ENCODE results near the gene SMTNL2. TPM values are rescaled to one million over a fixed set of nuclear protein-coding genes. Genes with fewer than 3 reads are reported as not detected.

The SMTNL2 gene
- total RNA-seq, 1 donor from 2014 or later: 0.32 TPM

DNA sequence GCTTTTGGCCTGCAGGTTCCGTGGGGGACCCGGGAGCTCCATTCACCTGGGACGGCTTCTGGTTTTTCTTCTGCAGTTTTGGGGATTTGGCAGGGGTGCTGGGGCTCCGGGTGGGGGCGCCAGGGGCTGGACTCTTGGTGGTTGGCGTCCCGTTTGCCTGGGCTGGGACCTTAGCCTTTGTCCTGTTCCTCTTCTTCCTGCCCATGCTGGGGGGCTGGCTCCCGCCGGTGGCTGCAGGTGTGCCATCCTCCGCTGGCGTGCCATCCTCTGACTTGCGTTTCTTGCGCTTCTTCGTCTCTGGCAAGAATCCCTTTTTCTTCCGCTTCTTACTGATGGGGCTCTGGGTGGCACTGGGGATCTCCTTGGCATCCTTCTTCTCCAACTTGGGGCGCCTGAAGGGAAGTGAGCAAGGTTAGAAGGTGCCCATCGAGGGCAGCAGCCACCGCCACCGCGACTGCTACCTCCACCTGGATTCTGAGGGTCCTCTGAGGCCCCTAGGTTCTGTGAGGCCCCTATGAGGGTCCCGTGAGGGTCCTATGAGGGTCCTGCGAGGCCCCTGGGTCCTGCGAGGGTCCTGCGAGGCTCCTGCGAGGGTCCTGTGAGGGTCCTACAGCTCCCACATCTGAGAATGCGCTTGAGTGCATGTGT is 44.6 kb upstream of the SMTNL2 start:
- peaks cover 13% of the 10 kb centered on the region for H3K36me3 Mint-ChIP-seq (ENCODE audit: low read depth)
- no peaks in the 10 kb centered on the region for H3K9me3 Mint-ChIP-seq (ENCODE audit: low read depth)
- DNase-seq (ENCODE audit: low spot score): no peak
- H3K4me1 Mint-ChIP-seq (ENCODE audit: low read depth): no peaks in the 10 kb centered on the region
- TF ChIP-seq, protein P1, sequence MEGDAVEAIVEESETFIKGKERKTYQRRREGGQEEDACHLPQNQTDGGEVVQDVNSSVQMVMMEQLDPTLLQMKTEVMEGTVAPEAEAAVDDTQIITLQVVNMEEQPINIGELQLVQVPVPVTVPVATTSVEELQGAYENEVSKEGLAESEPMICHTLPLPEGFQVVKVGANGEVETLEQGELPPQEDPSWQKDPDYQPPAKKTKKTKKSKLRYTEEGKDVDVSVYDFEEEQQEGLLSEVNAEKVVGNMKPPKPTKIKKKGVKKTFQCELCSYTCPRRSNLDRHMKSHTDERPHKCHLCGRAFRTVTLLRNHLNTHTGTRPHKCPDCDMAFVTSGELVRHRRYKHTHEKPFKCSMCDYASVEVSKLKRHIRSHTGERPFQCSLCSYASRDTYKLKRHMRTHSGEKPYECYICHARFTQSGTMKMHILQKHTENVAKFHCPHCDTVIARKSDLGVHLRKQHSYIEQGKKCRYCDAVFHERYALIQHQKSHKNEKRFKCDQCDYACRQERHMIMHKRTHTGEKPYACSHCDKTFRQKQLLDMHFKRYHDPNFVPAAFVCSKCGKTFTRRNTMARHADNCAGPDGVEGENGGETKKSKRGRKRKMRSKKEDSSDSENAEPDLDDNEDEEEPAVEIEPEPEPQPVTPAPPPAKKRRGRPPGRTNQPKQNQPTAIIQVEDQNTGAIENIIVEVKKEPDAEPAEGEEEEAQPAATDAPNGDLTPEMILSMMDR (IDR thresholded peaks at IDR 0.05): no peak
- no peaks in the 10 kb centered on the region for H3K27me3 Mint-ChIP-seq (ENCODE audit: low read depth)
- H3K27ac Mint-ChIP-seq (ENCODE audit: unreplicated experiment): no peak overlapping the region
- H3K4me3 Mint-ChIP-seq (ENCODE audit: unreplicated experiment): no peak overlapping the region

DNA sequence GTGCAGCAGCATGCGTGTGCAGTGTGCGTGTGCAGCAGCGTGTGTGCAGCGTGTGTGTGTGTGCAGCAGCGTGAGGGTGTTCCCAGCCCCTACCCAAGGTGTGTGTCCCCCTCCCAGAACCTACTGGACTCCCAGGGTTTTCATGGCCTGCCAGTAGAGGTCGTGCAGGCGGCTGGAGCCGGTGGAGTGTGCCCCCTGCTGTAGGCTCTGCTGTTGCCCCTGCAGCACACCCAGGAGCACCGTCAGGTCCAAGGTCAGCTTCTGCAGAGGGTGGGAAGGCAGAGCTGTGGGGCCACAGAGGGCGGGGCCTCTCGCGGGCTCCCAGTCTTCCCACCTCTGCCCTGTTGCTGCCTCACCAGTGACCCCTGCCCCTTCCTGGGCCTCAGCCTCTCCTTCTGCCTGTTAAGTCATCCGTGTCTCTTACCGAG is 44.1 kb upstream of the SMTNL2 start:
- H3K4me3 Mint-ChIP-seq (ENCODE audit: unreplicated experiment): no peak overlapping the region
- H3K4me1 Mint-ChIP-seq (ENCODE audit: low read depth): no peaks in the 10 kb centered on the region
- DNase-seq (ENCODE audit: low spot score): no peak
- TF ChIP-seq, protein P1 (IDR thresholded peaks at IDR 0.05): peak; percentile 14
- H3K36me3 Mint-ChIP-seq (ENCODE audit: low read depth): peaks cover 13% of the 10 kb centered on the region
- H3K27ac Mint-ChIP-seq (ENCODE audit: unreplicated experiment): no peak overlapping the region
- no peaks in the 10 kb centered on the region for H3K27me3 Mint-ChIP-seq (ENCODE audit: low read depth)
- H3K9me3 Mint-ChIP-seq (ENCODE audit: low read depth): no peaks in the 10 kb centered on the region

DNA sequence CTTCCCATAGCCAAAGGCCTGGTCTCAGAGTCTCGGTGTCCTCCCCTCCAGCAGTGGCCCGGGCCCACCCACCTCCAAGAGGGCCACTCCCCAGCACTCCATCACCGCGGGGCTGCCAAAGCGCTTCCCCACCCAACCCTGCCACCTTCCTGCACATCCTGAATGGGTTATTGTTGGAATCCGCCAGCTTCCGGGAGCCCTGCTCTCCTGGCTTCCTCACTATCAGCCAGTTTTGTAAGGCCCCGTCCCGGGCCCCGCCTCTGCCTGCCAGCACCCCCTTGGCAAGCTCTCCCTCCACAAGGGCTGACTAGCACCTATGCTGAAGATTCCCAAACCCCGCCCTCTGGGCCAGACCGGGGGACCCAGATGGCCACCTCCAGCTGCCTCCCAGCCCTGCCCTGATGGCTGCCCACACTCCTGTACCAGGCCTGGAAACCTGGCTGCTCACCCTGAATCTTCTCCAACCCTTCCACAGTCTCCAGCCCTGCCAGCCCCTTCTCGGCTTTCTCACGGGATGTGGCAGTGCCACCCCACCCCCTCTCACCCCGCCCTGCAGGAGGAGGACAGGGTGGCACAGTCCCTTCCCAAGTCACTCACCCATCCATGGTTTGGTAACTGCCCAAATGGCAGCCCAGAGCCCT is 43.5 kb upstream of the SMTNL2 start:
- no peaks in the 10 kb centered on the region for H3K27me3 Mint-ChIP-seq (ENCODE audit: low read depth)
- H3K4me3 Mint-ChIP-seq (ENCODE audit: unreplicated experiment): no peak overlapping the region
- peaks cover 13% of the 10 kb centered on the region for H3K36me3 Mint-ChIP-seq (ENCODE audit: low read depth)
- H3K4me1 Mint-ChIP-seq (ENCODE audit: low read depth): no peaks in the 10 kb centered on the region
- no peak overlapping the region for H3K27ac Mint-ChIP-seq (ENCODE audit: unreplicated experiment)
- DNase-seq (ENCODE audit: low spot score): no peak
- H3K9me3 Mint-ChIP-seq (ENCODE audit: low read depth): no peaks in the 10 kb centered on the region
- TF ChIP-seq, protein P1 (IDR thresholded peaks at IDR 0.05): no peak

DNA sequence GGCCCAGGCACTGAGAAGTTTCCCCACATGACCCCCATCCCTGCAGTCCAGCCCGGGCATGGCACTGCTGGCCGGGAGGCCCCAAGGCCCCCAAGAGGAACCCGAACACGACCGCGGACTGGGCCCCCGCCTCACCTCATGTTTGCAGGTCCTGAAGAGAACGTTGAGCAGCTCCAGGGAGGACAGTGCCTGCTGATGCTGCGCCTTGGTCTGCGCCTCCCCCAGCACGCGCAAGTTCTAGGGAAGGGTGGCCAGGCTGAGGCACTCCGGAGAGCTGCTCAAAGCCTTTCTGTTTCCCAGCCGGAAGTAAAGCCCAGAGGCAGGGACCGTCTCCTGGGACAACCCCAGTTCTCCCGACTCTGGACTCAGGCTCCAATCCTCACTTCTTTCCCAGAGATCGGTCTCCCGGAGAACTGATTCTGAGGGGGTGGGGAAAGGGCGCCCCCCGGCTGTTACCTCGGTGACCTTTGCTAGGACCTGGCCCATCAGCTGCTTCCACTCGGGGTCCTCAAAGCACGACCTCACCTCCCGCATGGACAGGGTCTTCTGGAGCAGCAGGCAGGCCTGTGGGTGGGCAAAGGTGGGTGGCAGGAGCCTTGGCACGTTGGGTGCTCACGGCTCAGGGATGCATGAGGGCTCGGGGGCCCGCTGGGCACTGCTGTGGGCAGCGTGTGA is 42.9 kb upstream of the SMTNL2 start:
- H3K4me1 Mint-ChIP-seq (ENCODE audit: low read depth): no peaks in the 10 kb centered on the region
- no peaks in the 10 kb centered on the region for H3K27me3 Mint-ChIP-seq (ENCODE audit: low read depth)
- no peaks in the 10 kb centered on the region for H3K9me3 Mint-ChIP-seq (ENCODE audit: low read depth)
- peak; percentile 91 for DNase-seq (ENCODE audit: low spot score)
- no peak overlapping the region for H3K4me3 Mint-ChIP-seq (ENCODE audit: unreplicated experiment)
- H3K36me3 Mint-ChIP-seq (ENCODE audit: low read depth): peaks cover 13% of the 10 kb centered on the region
- TF ChIP-seq, protein P1 (IDR thresholded peaks at IDR 0.05): peak; percentile 14
- no peak overlapping the region for H3K27ac Mint-ChIP-seq (ENCODE audit: unreplicated experiment)

DNA sequence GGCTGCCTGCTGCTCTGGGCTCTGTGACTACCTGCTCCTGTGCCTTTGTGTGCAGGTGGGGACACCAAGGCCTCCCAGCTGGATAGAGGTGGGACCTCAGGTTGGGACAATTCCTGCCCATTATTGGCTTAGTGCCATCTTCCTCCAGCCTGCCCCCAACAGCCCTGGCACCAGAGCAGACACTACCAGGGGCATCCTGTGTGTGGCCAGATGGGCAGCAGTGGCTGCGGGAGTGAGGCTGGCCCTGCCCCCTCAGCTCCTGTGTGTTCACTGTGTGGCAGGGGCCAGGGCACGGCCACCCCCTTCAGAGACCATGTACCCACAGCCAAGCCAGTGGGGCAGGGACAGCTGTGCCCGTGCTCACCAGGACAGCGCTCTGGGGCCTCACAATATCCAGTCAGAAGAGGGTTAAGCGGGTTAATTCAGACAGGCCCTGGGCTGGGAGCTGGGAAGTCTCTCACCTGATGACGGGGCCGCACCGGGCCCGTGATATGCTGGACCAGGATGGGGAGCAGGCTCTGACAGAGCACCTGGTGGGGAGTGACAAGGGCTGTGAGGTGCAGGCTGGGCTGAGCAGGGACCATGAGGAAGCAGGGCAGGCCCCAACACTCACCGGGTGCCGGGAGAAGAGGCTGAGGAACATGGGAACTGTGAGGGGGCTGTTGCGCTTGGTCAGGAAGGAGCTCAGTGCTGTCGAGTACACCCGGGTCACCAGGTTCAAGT is 42.2 kb upstream of the SMTNL2 start:
- Mint-ChIP-seq H3K27ac (ENCODE audit: unreplicated experiment) (no peak overlapping the region), H3K4me3 (ENCODE audit: unreplicated experiment) (no peak overlapping the region), H3K27me3 (ENCODE audit: low read depth) (no peaks in the 10 kb centered on the region), H3K4me1 (ENCODE audit: low read depth) (no peaks in the 10 kb centered on the region), H3K9me3 (ENCODE audit: low read depth) (no peaks in the 10 kb centered on the region), H3K36me3 (ENCODE audit: low read depth) (peaks cover 13% of the 10 kb centered on the region)
- TF ChIP-seq, protein P1 (IDR thresholded peaks at IDR 0.05): no peak
- DNase-seq (ENCODE audit: low spot score): no peak

All from chondrocyte (in vitro differentiated cells).